C4-2B (cell line): Measurements from ENCODE around the gene TENM4.
"Not testable (repeated sequence)": the region's sequence is repeated elsewhere in the genome, so short reads cannot be mapped to it uniquely, and the experiment has no call there.

Experiments used
- H3K27ac ChIP-seq: fragments of 450-650 bp; 2 replicates; pipeline ENCODE4 v1.5.1; 2017
- CTCF ChIP-seq: fragments of 450-650 bp; conservative IDR thresholded peaks from 2 replicates; pipeline ENCODE4 v1.5.1; 2017; ENCODE audit warnings: mild to moderate bottlenecking
- ZFX ChIP-seq: fragments of 450-650 bp; IDR thresholded peaks from 2 replicates; pipeline ENCODE4 v1.6.1; 2017

The TENM4 gene

GRCh38 chr11:78893996-78894395 is 546.8 kb downstream of the TENM4 start:
- no peak for TF ChIP-seq ZFX
- no peak for TF ChIP-seq CTCF
- no peak overlapping the region for H3K27ac ChIP-seq

- TF ChIP-seq ZFX (no peak), CTCF (no peak)
- no peak overlapping the region for H3K27ac ChIP-seq
These were observed 551.1 kb downstream of the TENM4 start for GRCh38 chr11:78889698-78890097.

- no peak overlapping the region for H3K27ac ChIP-seq
- TF ChIP-seq ZFX (no peak), CTCF (no peak)
These were observed 554.2 kb downstream of the TENM4 start for GRCh38 chr11:78886616-78887015.

GRCh38 chr11:78884761-78885160 is 556.1 kb downstream of the TENM4 start:
- TF ChIP-seq CTCF (no peak), ZFX (no peak)
- no peak overlapping the region for H3K27ac ChIP-seq

- no peak for TF ChIP-seq CTCF
- TF ChIP-seq ZFX: no peak
- H3K27ac ChIP-seq: no peak overlapping the region
These were observed 557.3 kb downstream of the TENM4 start for GRCh38 chr11:78883506-78883905.

- not testable (repeated sequence) for H3K27ac ChIP-seq
These were observed 561.5 kb downstream of the TENM4 start for GRCh38 chr11:78879094-78879980.

- TF ChIP-seq ZFX (no peak), CTCF (no peak)
These were observed 562.2 kb downstream of the TENM4 start for GRCh38 chr11:78878631-78879030.

GRCh38 chr11:78876676-78877075 is 564.2 kb downstream of the TENM4 start:
- TF ChIP-seq CTCF (no peak), ZFX (no peak)
- no peak overlapping the region for H3K27ac ChIP-seq

More at GRCh38 chr11:78878631-78879030, 562.2 kb downstream of the TENM4 start:
- H3K27ac ChIP-seq: no peak overlapping the region
